A375 (cell line): Measurements from ENCODE around the gene CHST5. TPM values are rescaled to one million over a fixed set of nuclear protein-coding genes. Genes with fewer than 3 reads are reported as not detected.

Experiments used
- total RNA-seq: library from RNA; depleted of rRNA; stranded (reverse); fragments of >200 nt; shearing (Covaris generic); gene quantifications from 2 replicates; pipeline ENCODE4 v1.2.3, GENCODE V29; 2014; rRNA removed

Gene CHST5
- 0.16 and 0.98 TPM in 2 replicates for total RNA-seq

DNA sequence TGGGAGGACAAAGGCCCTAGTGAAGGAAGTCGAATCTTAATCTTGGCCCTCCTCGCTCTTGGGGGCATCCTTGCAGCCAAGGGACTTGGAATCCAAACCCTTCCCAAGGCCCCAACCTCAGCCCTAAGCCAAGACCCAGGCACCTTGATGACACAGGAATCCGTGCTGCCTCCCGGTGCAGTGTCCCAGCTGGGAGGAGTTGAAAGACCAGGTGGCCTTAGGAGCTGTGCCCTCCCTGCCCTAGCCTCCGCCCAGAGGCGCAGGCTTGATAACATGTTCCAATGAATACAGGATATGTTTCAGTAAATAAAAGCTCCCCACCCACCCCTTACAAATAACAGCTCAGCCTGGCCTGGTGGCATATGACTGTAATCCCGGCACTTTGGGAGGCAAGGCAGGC lies at the start of gene CHST5:
TSS of gene CHST5 (minus strand) at position 208 of the 400 bp plus-strand sequence. CDS start 5,724 bp downstream, outside the sequence.

DNA sequence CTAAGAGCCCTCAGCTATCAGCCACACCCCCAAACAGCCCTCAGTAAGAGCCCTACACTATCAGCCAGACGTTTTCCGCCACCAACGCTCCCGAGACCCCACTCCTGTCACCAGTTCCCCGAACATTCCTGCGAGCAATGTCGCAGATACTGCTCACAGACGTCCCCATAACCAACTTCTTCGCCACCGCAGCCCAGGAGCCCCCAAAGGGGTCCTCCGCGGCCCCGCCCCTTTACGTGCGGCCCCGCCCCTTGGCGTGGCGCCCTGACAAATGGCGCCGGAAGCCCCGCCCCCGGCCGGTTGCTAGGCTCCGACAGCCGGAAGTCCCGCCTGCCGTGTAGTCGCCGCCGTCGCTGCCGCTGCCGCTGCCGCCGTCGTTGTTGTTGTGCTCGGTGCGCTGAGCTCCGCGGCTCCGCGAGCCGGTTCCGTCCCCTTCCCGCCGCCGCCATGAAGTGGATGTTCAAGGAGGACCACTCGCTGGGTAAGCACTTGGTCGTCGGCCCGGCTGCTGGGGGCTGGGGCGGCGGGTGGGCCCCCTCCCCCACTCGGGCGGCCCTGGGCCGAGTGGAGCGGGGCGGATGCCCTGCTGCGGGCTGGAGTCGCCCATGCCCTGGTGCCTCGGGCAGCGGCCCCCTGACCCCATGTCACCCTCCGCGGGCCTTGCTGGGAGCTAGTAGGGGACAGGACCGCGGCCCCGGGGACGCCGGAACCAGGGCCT lies 30.3 kb upstream of the CHST5 start, which contains the start of gene GABARAPL2:
TSS of gene GABARAPL2 (plus strand) at position 340 of the 718 bp plus-strand sequence. CDS start at position 448, 108 bp downstream.

DNA sequence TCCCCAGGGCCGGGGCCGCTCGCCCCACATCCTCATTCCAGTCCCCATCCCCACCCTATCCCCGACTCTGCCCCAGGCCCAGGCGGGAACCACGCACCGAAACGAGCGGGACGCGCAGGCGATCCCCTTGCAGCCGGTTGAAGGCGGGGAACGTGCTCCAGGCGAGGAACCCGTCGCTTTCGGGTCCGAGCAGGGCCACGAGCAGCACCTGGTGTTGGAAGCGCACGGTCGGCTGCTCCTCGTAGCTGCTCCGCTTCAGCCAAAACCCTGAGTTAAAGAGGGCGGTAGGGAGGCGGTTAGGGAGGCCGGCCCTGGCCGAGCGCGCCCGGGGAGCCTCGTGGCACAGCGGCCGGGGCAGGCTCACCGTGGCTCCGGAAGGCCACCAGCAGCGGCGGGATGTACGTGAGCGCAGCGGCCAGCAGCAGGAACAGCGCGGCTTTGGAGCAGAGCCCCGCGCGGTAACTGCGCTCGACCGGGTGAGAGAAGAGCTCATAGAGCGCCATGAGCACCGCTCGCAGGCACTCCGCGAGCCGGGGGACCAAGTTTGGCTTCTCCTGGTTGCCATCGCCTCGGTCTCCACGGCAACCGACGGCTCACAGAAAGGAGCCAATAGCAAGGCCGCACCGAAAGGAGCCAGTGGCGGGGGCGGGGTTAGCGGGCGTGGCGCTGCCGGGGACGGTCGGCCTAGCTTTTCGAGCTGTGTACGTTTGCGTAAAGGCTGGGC lies 20.0 kb upstream of the CHST5 start, which contains the start of gene TMEM231:
TSS of gene TMEM231 (minus strand) at position 546 of the 724 bp plus-strand sequence. CDS start at position 503, 43 bp downstream.

DNA sequence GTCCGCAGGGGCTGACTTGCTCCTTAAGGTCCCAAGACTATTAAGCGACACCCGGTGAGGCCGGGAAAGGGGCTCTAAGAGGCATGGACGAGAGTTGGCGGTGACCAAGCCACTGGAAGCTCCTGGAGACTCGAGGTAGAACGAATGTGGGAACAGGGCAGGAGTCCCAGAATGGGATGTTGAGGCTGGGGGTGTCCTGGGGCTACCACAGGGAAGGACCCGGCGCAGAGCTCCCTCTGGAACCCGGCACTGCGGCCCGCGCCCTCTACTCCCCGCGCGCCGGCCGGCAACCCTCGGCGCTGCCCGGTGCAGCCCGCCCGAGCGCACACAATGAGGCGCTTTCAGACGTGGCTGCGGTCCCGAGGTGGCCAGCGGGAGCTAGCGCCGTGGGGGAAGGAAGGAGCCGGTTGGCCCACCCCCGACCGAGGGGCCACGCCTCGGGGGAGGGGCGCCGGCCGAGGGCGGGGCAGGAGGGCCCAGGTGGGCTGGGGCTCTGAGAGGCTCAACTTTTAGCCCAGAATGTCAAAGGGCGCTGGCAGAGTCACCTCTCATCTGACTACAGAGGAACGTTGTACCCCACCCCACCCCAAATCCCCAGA lies 40.7 kb downstream of the CHST5 start, which contains the start of gene CHST6:
TSS of gene CHST6 (minus strand) at position 366 of the 599 bp plus-strand sequence. CDS start 15,613 bp downstream, outside the sequence.

Other genes starting within 250 kb of the CHST5 start
- gene CFDP1, start 102.6 kb downstream of the CHST5 start, total RNA-seq: 54.0 and 63.1 TPM in 2 replicates
- gene TMEM170A, start 71.4 kb downstream of the CHST5 start, total RNA-seq: 9.4 and 20.4 TPM in 2 replicates
- 5.5 and 6.0 TPM in 2 replicates for gene CHST6, start 40.7 kb downstream of the CHST5 start, total RNA-seq
- 14.0 and 21.2 TPM in 2 replicates for gene TMEM231, start 20.1 kb upstream of the CHST5 start, total RNA-seq
- 25.5 and 35.7 TPM in 2 replicates for gene GABARAPL2, start 30.3 kb upstream of the CHST5 start, total RNA-seq
- 68.1 and 80.6 TPM in 2 replicates for gene ADAT1, start 87.2 kb upstream of the CHST5 start, total RNA-seq
- gene KARS1, start 111.6 kb upstream of the CHST5 start, total RNA-seq: 258 and 267 TPM in 2 replicates
- 83.5 and 90.2 TPM in 2 replicates for gene TERF2IP, start 111.7 kb upstream of the CHST5 start, total RNA-seq
- gene CPHXL2, start 140.9 kb upstream of the CHST5 start, total RNA-seq: not detected in 2 replicates
- not detected in 2 replicates for gene DUXB, start 165.4 kb upstream of the CHST5 start, total RNA-seq
- gene CPHXL, start 190.4 kb upstream of the CHST5 start, total RNA-seq: not detected in 2 replicates